Tibial nerve (tissue), 4 donors: ENCODE results near the gene SLC35D1.

Experiments used
- EP300 ChIP-seq, 2 donors: sonication (generic); formaldehyde crosslinking; IDR thresholded peaks; one replicate each; pipeline ENCODE4 v1.6.1; 2017; ENCODE audit warnings: antibody characterized with exemption in 2 of 2, mild to moderate bottlenecking in 1 of 2
- POLR2A ChIP-seq, 2 donors: fragments of 450-650 bp; IDR thresholded peaks; one replicate each; pipeline ENCODE4 v1.6.1; 2017; ENCODE audit warnings: antibody characterized with exemption in 2 of 2, mild to moderate bottlenecking in 2 of 2, moderate library complexity in 2 of 2
- TF ChIP-seq, protein P1 (sequence below), 5 experiments: fragments of 200-600 bp in 3 of 5; fragments of 450-650 bp in 2 of 5; sonication (generic) in 3 of 5; IDR thresholded peaks; one replicate each; pipeline ENCODE4 v1.5.1; 2016 to 2019; ENCODE audit warnings: antibody characterized with exemption in 5 of 5, mild to moderate bottlenecking in 3 of 5, moderate library complexity in 2 of 5

DNA sequence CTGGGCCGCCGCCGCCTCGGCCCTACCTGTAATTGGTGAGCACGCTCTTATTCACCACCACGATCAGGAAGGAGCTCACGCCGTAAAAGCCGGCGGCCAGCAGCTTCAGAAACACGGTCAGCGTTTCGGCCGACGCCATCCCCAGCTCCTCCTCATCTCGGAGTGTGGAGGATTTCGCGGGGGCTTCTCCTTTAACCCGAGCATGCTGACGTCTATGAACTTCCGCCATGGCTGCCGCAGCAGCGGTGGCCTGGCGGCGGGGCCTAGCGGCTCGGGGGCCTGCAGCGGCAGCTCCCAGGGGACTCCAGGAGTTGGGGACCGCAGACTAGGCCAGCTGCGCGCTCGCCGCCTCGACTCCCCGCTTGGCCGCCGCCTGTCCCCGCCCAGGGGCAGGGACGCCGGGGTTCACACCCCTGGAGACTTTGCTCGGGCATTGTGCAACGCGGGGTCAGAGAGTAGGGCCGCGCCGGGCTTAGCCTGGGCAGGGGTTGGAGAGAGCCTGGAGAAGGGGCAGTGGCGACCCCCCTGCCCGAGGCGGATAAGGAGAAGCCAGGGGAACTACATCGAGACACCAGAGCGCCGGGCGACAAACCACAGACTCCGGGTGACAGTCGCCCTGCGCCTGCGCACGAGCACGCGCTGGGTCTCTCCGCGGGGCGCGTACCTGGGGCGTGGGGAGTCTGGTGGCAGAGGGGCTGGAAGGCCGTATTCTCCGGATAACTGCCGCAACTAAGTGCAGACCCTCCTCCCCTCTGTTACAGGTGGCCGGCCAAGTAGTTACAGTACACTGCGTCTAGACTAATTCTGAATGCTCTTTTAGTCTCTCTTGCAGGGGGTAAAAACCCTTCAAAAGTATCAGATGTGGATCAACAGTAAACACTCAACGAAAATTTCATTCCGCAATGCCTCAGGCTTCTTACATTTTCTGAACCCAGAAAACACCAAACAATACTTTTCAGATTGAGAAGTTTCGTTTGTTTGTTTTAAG lies at the start of gene SLC35D1:
- peak; percentile 12 to 35 for TF ChIP-seq POLR2A (IDR thresholded peaks at IDR 0.05)
- TF ChIP-seq, protein P1, sequence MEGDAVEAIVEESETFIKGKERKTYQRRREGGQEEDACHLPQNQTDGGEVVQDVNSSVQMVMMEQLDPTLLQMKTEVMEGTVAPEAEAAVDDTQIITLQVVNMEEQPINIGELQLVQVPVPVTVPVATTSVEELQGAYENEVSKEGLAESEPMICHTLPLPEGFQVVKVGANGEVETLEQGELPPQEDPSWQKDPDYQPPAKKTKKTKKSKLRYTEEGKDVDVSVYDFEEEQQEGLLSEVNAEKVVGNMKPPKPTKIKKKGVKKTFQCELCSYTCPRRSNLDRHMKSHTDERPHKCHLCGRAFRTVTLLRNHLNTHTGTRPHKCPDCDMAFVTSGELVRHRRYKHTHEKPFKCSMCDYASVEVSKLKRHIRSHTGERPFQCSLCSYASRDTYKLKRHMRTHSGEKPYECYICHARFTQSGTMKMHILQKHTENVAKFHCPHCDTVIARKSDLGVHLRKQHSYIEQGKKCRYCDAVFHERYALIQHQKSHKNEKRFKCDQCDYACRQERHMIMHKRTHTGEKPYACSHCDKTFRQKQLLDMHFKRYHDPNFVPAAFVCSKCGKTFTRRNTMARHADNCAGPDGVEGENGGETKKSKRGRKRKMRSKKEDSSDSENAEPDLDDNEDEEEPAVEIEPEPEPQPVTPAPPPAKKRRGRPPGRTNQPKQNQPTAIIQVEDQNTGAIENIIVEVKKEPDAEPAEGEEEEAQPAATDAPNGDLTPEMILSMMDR (IDR thresholded peaks at IDR 0.05), result no peak
- peak in 1 of 2 donors; percentile 78 for TF ChIP-seq EP300 (IDR thresholded peaks at IDR 0.05)
